Umbilical cord (tissue), 2 donors: ENCODE results near the gene TPX2. TPM values are rescaled to one million over a fixed set of nuclear protein-coding genes. Genes with fewer than 3 reads are reported as not detected.

Experiments
- DNase-seq: peaks from one replicate; pipeline ENCODE4 v3.0.0-alpha.2; 2015; ENCODE audit warnings: low spot score
- total RNA-seq: library from RNA; depleted of rRNA; stranded (reverse); fragments of >200 nt; gene quantifications from one replicate; pipeline ENCODE4 v1.2.3, GENCODE V29; 2014; ENCODE audit warnings: low replicate concordance; ENCODE audit not compliant: insufficient read depth

The TPX2 gene
- total RNA-seq = 5.3 TPM

GRCh38 chr20:31738729-31739549 is at the start of gene TPX2:
Gene TPX2, plus strand, starts transcription at chr20:31739290. Its CDS starts 18,187 bp downstream, at chr20:31757477.
- DNase-seq = peak; percentile 99

DNA sequence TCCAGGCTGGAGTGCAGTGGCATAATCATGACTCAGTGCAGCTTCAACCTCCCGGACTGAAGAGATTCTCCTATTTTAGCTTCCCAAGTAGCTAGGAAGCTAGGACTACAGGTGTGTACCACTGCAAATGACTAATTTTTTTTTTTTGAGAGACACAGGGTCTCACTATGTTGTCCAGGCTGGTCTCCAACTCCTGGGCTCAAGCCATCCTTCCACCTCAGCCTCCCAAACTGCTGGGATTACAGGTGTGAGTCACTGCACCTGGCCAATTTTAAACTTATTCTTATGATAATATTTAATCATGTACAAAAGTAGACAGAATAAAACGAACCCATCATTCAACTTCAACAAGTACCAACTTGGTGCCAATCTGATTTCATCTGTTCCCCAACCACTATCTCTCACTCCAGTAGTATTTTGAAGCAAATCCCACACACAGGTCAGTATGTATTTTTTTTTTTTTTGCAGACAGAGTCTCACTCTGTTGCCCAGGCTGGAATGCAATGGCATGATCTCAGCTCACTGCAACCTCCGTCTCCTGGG is 48.9 kb upstream of the TPX2 start:
- DNase-seq = no peak

DNA sequence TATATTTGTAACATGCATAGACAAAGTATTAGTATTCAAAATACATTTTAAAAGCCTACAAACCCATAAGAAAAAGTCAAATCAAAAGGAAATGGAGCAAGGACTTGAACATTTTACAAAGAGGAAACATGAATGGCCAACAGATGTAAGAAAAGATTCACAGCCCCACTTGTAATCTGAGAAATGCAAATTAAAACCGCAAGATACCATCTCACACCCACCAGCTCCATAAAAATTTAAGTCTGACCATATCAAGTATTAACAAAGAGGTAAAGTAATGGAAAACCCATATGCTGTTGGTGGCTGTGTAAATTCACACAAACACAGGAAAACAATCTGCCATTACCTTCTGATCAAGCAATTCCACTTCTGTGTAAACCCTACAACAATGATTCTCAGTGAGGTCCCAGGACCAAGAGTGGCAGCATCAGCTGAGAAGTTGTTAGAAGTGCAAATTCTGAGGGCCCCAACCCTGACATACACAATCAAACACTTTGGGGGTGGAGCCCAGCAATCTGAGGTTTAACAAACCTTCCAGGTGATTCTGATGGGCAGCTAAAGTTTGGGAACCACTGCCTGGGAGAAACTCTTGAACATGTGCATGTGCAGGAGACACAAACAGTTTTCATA is 47.3 kb upstream of the TPX2 start:
- DNase-seq = no peak

DNA sequence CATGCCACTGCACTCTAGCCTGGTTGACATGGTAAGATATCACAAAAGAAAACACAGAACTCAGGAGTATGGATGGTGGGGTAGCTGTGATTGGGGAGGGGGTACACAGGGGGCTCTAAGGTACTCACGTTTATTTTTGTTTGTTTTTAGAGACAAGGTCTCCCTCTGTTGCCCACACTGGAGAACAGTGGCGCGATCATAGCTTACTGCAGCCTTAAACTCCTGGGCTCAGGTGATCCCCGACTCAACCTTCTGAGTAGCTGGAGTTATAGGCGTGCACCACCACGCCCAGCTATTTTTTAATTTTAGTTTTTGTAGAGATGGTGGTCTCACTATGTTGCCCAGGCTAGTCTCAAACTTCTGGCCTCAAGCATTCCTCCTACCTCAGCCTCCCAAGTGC is 45.7 kb upstream of the TPX2 start:
- no peak for DNase-seq

GRCh38 chr20:31693987-31694661 is 45.0 kb upstream of the TPX2 start:
- no peak for DNase-seq

DNA sequence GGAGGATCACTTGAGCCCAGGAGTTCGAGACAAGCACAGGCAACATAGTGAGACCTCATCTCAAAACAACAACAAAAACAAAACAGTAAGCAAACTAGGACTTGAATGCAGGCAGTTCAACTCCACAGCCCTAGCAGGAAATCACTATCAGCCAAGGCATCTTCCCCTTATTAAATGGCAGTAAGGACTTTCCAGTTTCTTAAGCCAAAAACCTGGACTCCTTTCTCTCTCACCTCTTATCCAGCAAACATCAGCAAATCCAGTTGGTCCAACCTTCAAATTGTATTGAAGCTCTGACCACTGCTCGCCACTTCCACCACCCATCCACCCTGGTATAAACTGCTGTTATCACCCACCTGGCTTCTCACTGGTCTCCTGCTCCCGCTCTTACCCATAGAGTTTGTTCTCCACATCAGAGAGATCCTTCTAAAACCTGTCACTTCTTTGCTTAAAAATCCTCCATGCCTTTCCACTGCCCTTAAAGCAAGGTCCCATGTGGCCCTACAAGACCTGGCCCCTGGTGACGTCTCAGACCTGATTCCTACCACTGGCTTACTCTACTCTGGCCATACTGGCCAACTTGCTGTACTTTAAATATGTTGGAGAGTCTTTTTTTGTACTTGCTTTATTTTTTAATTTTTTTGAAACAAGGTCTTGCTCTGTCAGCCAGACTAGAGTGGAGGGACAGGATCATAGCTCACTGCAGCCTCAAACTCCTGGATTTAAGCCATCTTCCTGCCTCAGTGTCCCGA is 44.1 kb upstream of the TPX2 start:
- no peak for DNase-seq

- DNase-seq = no peak
Observed at GRCh38 chr20:31695849-31696804, 43.0 kb upstream of the TPX2 start.

DNA sequence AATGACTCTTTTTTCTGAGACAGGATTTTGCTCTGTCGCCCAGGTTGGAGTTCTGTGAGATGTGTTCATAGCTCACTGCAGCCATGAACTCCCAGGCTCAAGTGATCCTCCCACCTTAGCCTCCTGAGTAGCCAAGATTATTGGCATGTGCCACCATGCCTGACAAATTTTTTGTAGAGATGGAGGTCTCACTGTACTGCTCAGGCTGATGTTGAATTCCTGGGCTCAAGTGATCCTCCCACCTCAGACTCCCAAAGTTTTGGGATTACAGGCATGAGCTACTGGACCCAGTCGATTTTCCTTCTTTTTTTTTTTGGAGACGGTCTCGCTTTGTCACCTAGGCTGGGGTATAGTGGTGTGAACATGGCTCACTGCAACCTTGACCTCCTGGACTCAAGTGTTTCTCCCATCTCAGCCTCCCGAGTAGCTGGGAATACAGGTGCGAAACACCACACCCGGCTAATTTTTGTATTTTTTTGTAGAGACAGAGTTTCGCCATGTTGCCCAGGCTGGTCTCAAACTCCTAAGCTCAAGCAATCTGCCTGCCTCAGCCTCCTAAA is 40.8 kb upstream of the TPX2 start:
- DNase-seq = no peak

- peak; percentile 92 for DNase-seq
Observed at GRCh38 chr20:31698803-31699718, 40.0 kb upstream of the TPX2 start.

DNA sequence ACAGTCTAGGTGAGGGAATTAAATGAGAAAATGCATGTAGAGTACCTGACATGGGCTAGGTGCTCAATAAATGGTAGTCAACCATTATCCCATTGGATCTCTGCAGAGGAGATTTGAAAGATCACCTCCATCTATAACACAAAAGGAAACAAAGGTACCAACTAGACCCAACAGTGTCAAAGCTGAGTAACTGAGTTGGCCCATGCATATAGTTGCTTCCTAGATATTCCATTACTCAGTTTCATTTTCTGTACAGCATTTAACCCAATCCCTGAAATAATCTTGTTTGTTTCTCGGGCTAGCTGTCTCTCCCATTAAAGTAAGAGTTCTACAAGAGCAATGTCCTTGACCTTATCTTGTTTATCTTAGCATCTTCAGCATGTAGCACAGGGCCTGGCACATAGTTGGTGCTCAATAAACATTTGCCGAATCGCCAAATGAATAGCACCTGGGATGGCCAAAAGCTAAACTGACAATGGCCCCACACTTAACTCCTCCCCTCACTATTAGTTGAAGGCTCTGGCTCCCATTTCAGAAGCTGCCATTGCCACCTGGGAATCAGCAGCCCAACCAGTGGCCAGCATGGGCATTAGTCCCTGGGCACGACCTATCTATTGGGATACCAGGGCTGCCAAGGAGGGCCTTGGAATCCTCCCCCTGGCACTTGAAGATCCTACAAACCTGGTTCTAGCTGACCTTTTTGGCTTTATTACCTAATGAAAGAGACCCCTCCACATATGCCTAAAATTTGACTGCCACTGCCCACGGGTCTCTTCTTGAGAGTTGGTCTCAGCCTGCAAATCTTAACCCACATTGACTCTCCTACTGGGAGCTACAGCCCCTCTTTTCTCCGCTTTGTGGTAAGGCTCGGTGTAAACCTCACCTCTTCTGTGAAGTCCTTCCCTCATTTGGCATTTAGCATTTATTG is 39.0 kb upstream of the TPX2 start:
- no peak for DNase-seq

DNA sequence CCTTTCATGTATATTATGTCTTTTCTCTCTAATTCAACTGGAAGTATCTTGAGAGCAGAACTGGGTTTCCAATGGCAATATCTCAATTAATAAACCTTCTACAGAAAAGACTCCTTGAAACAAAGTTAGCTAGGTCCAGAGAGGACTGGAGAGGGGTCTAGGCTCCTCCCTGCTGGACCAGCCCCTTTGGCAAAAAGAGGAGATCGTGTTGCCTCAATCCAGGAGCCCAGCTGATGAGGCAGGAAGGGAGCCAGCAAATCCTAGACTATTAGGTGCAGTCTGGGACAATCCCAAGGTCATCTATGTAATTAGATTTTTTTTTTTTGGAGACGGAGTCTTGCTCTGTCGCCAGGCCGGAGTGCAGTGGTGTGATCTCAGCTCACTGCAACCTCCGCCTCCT is 38.3 kb upstream of the TPX2 start:
- DNase-seq = no peak

DNA sequence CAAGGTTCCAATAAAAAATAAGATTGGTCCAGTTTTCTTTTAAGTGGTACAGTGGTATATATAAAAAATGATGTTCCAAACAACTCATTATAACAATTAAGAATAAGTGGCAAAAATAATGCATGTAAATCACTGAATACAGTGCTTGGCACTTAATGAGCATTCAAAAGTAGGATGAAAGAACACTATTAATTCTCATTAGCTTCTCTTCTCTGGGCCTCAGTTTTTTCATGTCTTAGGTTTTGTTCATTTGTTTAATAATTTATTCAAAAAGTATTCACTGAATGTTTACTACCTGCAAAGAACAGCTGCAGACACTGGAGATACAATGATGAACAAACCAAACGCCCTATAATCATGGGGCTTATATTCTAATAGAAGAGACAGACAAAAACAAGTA is 37.5 kb upstream of the TPX2 start:
- no peak for DNase-seq

DNA sequence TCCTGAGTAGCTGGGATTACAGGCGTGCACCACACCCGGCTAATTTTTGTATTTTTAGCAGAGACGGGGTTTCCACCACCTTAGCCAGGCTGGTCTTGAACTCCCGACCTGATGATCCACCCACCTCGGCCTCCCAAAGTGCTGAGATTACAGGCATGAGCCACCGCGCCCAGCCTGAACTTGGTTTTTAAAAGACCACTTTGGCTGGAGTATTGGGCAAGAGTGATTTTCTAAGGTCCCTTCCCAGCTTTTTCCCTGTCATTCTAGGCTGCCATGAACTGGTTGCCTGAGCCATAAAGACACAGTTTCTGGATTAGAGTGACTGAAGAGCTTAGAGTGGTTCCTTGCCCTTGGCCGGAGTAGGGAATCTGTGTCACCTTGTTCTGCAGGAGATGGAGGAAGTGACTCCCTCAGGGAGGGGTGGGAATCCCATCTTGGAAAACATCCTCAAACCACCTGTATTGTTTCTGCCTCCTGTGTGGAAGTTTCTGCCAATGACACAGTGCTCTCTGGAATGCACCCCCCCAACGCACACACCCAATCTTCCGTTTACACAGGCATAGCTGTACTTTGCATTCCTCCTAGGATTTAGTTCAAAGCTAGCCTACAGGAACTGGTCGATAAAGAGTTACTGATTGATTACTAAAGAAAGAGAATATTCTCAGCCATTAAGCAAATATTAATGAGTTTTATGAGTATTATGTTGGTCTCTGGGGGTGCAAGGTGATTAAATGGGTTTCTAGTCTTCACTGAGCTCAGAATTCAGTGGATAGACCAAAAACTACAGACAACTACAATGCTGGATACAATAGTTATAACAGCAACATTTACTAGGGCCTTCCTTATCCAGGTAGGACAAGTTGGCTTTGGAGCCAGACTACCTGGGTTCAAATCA is 34.6 kb upstream of the TPX2 start:
- DNase-seq = peak; percentile 49

DNA sequence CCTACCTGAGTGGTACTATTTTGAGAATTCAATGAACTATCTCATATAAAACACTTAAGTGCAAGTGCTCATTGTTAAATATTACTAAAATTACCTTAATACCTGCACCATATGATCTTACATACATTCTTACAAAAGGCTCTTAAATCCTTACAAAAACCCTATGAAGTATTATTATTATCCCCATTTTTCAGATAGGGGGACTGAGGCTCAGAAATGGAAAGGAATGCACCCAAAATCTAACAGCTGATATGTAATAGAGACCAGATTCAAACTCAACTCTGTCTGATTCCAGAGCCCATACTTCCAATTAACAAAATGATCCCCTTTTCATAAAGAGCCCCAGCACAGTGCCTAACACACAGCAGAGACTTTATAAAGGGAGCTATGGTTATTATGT is 33.9 kb upstream of the TPX2 start:
- no peak for DNase-seq

- DNase-seq = no peak
Observed at GRCh38 chr20:31705598-31706597, 33.2 kb upstream of the TPX2 start.
